Stomach (tissue), 4 donors: Measurements from ENCODE around the gene VAMP5.

Experiments used
- CTCF ChIP-seq, 7 experiments: fragments of 450-650 bp in 4 of 7; fragments of 200-600 bp in 3 of 7; sonication (generic) in 3 of 7; IDR thresholded peaks; one replicate each; pipeline ENCODE4 v1.5.1; 2016 to 2019; ENCODE audit warnings: antibody characterized with exemption in 7 of 7, control low read depth in 2 of 7, mild to moderate bottlenecking in 1 of 7
- POLR2A ChIP-seq, 4 donors: fragments of 450-650 bp; IDR thresholded peaks; one replicate each; pipeline ENCODE4 v1.6.1; 2016; ENCODE audit warnings: antibody characterized with exemption in 4 of 4, control low read depth in 2 of 4, mild to moderate bottlenecking in 1 of 4, moderate library complexity in 1 of 4

- TF ChIP-seq CTCF (IDR thresholded peaks at IDR 0.05) = no peak
- TF ChIP-seq POLR2A (IDR thresholded peaks at IDR 0.05) = no peak
Measured at GRCh38 chr2:85578243-85579180, 5.7 kb upstream of the VAMP5 start.
